ENCODE results near the gene METTL14.
"Not testable (repeated sequence)": the region's sequence is repeated elsewhere in the genome, so short reads cannot be mapped to it uniquely, and the experiment has no call there.

METTL14 gene

DNA sequence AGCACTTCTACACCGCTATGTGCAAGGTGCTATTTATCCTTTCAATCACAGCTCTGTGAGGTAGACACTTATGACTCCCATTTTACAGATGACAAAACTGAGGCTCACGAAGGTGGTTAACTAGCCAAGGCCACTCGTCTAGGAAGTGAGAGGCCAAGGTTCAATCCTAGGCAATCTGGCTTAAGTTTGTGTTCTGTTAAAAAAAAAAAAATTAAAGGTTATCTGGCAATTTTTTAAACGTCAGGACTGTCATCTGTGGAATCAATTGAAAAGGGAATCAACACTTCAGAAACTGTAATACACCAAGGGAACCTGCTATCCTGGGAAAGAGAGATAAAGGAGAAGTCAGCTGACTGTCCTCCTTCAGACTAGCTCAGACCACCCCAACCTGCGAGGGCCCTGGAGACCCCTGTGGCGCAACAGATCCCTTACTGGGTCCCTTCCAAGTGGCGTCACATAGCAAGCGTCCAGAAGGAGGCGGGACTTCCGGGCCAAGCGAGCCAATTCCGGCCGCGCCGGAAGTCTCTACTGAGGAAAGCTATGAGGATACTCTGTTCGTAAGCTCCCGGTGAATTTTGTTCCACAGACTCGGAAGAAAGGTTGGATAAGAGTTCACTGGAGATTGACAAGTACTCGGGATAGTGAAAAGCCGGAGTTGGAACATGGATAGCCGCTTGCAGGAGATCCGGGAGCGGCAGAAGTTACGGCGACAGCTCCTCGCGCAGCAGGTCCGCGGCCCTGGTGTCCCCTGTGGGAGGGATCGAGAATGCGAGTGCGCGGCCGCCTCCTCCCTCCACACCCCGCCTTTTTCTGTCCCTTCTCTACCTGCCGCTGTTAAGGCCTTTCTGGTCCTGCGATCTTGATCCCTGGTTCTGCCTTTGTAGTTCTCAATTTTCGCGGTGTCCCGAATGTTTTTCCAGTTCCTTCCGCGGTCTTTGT, at the start of gene METTL14:
METTL14 (plus strand) TSS at position 520 of the 939 bp plus-strand sequence; CDS start at position 663, 143 bp downstream.
- H3K4me1 ChIP-seq (ENCODE audit: control insufficient read depth in 1 of 2, insufficient read depth in 1 of 2, low read depth in 1 of 2, low read length in 1 of 2), result peaks cover 13 to 15% of the 10 kb centered on the region in 2 experiments

GRCh38 chr4:118636126-118636525, 49.1 kb upstream of the METTL14 start:
- not testable (repeated sequence) for H3K4me3 ChIP-seq (ENCODE audit: low read depth in 1 of 2, low read length in 1 of 2); H3K9me3 ChIP-seq; H3K4me1 ChIP-seq (ENCODE audit: control insufficient read depth in 1 of 2, insufficient read depth in 1 of 2, low read depth in 1 of 2, low read length in 1 of 2); H3K27ac ChIP-seq; H3K27me3 ChIP-seq
- peaks cover 32% of the 10 kb centered on the region for H3K36me3 ChIP-seq

More for the DNA sequence above, at the start of gene METTL14:
- H3K4me3 ChIP-seq (ENCODE audit: low read depth in 1 of 2, low read length in 1 of 2), result peak within 1 kb of the TSS; percentile 79 to 96
- peak within 1 kb of the TSS; percentile 88 for H3K27ac ChIP-seq
- H3K27me3 ChIP-seq, result no peaks in the 10 kb centered on the region
- peak; percentile 44 for TF ChIP-seq CTCF (IDR thresholded peaks at IDR 0.05)
- H3K9me3 ChIP-seq, result no peaks in the 10 kb centered on the region
- H3K36me3 ChIP-seq, result peaks cover 23% of the 10 kb centered on the region

GRCh38 chr4:118664665-118665064, 20.5 kb upstream of the METTL14 start:
- not testable (repeated sequence) for H3K4me1 ChIP-seq (ENCODE audit: control insufficient read depth in 1 of 2, insufficient read depth in 1 of 2, low read depth in 1 of 2, low read length in 1 of 2); H3K27me3 ChIP-seq; H3K36me3 ChIP-seq; H3K9me3 ChIP-seq; H3K27ac ChIP-seq; H3K4me3 ChIP-seq (ENCODE audit: low read depth in 1 of 2, low read length in 1 of 2)

DNA sequence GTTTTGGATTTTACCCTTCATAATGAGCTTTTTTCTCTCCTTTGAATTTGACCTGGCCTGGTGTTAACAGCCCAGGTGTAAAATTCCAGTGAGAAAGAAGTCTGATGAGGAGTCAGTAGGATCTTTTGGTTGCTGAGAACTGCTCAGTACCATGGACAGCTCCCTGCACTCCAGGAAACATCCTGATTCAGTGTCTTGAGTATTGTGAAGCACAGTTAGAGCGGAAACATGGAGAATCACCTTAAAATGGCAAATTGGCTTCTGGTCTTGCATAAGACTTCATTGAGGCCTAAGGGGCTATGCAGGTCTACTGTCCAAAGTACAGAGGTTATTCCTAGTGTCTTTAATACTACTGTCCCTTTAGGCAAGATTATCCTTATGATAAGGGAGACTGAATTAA, 16.0 kb upstream of the METTL14 start:
- not testable (repeated sequence) for H3K27me3 ChIP-seq; H3K36me3 ChIP-seq; H3K4me1 ChIP-seq (ENCODE audit: control insufficient read depth in 1 of 2, insufficient read depth in 1 of 2, low read depth in 1 of 2, low read length in 1 of 2); H3K4me3 ChIP-seq (ENCODE audit: low read depth in 1 of 2, low read length in 1 of 2); H3K27ac ChIP-seq; H3K9me3 ChIP-seq

GRCh38 chr4:118670968-118671367, 14.2 kb upstream of the METTL14 start:
- not testable (repeated sequence) for H3K9me3 ChIP-seq; H3K27ac ChIP-seq; H3K36me3 ChIP-seq; H3K4me3 ChIP-seq (ENCODE audit: low read depth in 1 of 2, low read length in 1 of 2); H3K4me1 ChIP-seq (ENCODE audit: control insufficient read depth in 1 of 2, insufficient read depth in 1 of 2, low read depth in 1 of 2, low read length in 1 of 2); H3K27me3 ChIP-seq

DNA sequence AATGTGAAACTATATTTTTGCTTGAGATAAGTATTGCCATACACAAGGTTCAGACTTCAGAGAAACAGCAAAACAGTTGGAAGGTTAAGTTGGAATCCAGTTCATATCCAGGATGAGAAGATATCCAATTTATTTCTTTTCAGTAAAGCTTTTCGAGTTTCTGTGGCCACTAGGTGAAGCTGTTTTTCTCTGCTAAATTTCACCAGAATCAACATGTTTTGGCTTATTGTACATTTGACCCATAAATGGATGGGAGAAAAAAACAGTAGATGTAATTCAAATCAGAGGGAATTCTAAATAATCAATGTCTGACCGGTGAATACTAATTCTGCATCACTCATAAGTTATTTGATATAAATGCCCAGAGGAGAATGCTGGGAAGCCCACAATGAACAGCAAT, 9.1 kb upstream of the METTL14 start:
- Histone ChIP-seq H3K36me3 (no peaks in the 10 kb centered on the region), H3K4me3 (ENCODE audit: low read depth in 1 of 2, low read length in 1 of 2) (no peak overlapping the region), H3K4me1 (ENCODE audit: control insufficient read depth in 1 of 2, insufficient read depth in 1 of 2, low read depth in 1 of 2, low read length in 1 of 2) (no peaks in the 10 kb centered on the region), H3K9me3 (no peaks in the 10 kb centered on the region), H3K27ac (no peak overlapping the region), H3K27me3 (no peaks in the 10 kb centered on the region)
- no peak for TF ChIP-seq CTCF (IDR thresholded peaks at IDR 0.05)

- H3K27ac ChIP-seq, result no peak overlapping the region
- H3K4me1 ChIP-seq (ENCODE audit: control insufficient read depth in 1 of 2, insufficient read depth in 1 of 2, low read depth in 1 of 2, low read length in 1 of 2), result peaks cover under 1 to 7% of the 10 kb centered on the region in 2 experiments
- H3K9me3 ChIP-seq, result no peaks in the 10 kb centered on the region
- H3K4me3 ChIP-seq (ENCODE audit: low read depth in 1 of 2, low read length in 1 of 2), result no peak overlapping the region
- H3K36me3 ChIP-seq, result no peaks in the 10 kb centered on the region
- TF ChIP-seq CTCF (IDR thresholded peaks at IDR 0.05), result no peak
- no peaks in the 10 kb centered on the region for H3K27me3 ChIP-seq
Observed at GRCh38 chr4:118680808-118681207, 4.4 kb upstream of the METTL14 start.
